GM19035 (cell line): ENCODE data around the gene SYT2.

ENCODE experiments used
- ATAC-seq: cut with Tn5 transposase; IDR thresholded peaks from one replicate; pipeline ENCODE4 v1.9.1; 2021; ENCODE audit not compliant: unreplicated experiment

Gene SYT2

GRCh38 chr1:202680586-202681352 is 29.5 kb downstream of the SYT2 start:
- no peak for ATAC-seq

- ATAC-seq = no peak
Measured at GRCh38 chr1:202679406-202680177, 30.7 kb downstream of the SYT2 start.

GRCh38 chr1:202677433-202677832 is 32.8 kb downstream of the SYT2 start:
- no peak for ATAC-seq

GRCh38 chr1:202673531-202673930 is 36.7 kb downstream of the SYT2 start:
- no peak for ATAC-seq

- ATAC-seq = no peak
Measured at GRCh38 chr1:202671399-202671798, 38.9 kb downstream of the SYT2 start.

GRCh38 chr1:202665417-202665816 is 44.8 kb downstream of the SYT2 start:
- no peak for ATAC-seq

GRCh38 chr1:202664083-202664482 is 46.2 kb downstream of the SYT2 start:
- no peak for ATAC-seq

GRCh38 chr1:202663131-202663530 is 47.1 kb downstream of the SYT2 start:
- no peak for ATAC-seq

- ATAC-seq = no peak
Measured at GRCh38 chr1:202662081-202662480, 48.2 kb downstream of the SYT2 start.

GRCh38 chr1:202661136-202661845 is 49.0 kb downstream of the SYT2 start:
- ATAC-seq = no peak

- no peak for ATAC-seq
Measured at GRCh38 chr1:202659974-202660373, 50.3 kb downstream of the SYT2 start.

GRCh38 chr1:202659541-202659940 is 50.7 kb downstream of the SYT2 start:
- ATAC-seq = no peak

GRCh38 chr1:202658769-202659168 is 51.5 kb downstream of the SYT2 start:
- ATAC-seq = no peak

- ATAC-seq = no peak
Measured at GRCh38 chr1:202658251-202658759, 51.9 kb downstream of the SYT2 start.

- ATAC-seq = no peak
Measured at GRCh38 chr1:202656951-202657646, 53.2 kb downstream of the SYT2 start.

- ATAC-seq = no peak
Measured at GRCh38 chr1:202656057-202656456, 54.2 kb downstream of the SYT2 start.

- no peak for ATAC-seq
Measured at GRCh38 chr1:202654079-202654478, 56.2 kb downstream of the SYT2 start.

GRCh38 chr1:202649553-202650392 is 60.5 kb downstream of the SYT2 start:
- no peak for ATAC-seq

GRCh38 chr1:202648605-202649226 is 61.5 kb downstream of the SYT2 start:
- no peak for ATAC-seq

GRCh38 chr1:202645097-202645476 is 65.2 kb downstream of the SYT2 start:
- ATAC-seq = no peak
